Measurements from ENCODE around the gene CMIP. TPM values are rescaled to one million over a fixed set of nuclear protein-coding genes. Genes with fewer than 3 reads are reported as not detected.

Gene CMIP
- total RNA-seq, 3 donors from 2014 or later, result 14.9 to 23.9 (median 17.6) TPM

DNA sequence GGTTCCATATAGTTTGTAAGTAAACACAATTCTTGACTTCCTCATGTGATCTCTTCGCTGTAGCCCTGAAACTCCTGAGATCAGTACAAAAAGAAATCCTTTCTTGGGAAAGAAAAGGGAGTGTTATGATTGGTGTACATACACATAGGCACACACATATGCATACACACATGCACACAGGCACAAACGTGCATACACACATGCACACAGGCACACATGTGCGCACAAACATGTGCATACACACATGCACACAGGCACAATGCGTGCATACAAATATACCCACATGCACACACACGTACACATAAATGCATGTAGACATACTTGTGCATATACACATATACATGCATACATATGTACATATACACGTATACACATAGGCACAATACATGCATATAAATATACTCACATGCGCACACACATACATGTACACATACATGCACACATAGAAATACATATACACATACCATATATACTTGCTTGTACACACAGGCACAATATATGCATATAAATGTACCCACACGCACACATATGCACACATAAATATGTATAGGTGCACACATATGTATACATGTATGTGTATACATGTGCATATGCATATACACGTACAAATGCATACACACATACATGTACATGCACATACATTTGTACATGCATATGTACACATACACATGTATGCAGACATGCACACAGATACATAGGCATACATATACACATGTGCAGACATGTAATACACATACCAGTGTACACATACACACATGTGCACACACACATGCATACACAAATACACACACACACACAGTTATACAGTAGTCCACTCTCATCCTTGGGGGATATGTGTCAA is 26.4 kb downstream of the CMIP start:
- H3K4me3 ChIP-seq, result no peak overlapping the region
- H3K4me1 ChIP-seq, result peaks cover 0 to 7% of the 10 kb centered on the region in 2 donors
- H3K36me3 ChIP-seq, result no peaks in the 10 kb centered on the region
- intact Hi-C loops (cut with DNase I; ENCODE audit: low total_unique reads), result no loop called here
- no peaks in the 10 kb centered on the region for H3K9me3 ChIP-seq
- DNase-seq (ENCODE audit: low spot score in 2 of 2), result no peak
- no peak overlapping the region for H3K27ac ChIP-seq
- no peaks in the 10 kb centered on the region for H3K27me3 ChIP-seq
- no peak for TF ChIP-seq POLR2AphosphoS5 (IDR thresholded peaks at IDR 0.05)
- no peak for TF ChIP-seq POLR2A (IDR thresholded peaks at IDR 0.05)
- TF ChIP-seq, protein P1, sequence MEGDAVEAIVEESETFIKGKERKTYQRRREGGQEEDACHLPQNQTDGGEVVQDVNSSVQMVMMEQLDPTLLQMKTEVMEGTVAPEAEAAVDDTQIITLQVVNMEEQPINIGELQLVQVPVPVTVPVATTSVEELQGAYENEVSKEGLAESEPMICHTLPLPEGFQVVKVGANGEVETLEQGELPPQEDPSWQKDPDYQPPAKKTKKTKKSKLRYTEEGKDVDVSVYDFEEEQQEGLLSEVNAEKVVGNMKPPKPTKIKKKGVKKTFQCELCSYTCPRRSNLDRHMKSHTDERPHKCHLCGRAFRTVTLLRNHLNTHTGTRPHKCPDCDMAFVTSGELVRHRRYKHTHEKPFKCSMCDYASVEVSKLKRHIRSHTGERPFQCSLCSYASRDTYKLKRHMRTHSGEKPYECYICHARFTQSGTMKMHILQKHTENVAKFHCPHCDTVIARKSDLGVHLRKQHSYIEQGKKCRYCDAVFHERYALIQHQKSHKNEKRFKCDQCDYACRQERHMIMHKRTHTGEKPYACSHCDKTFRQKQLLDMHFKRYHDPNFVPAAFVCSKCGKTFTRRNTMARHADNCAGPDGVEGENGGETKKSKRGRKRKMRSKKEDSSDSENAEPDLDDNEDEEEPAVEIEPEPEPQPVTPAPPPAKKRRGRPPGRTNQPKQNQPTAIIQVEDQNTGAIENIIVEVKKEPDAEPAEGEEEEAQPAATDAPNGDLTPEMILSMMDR (IDR thresholded peaks at IDR 0.05), result no peak

DNA sequence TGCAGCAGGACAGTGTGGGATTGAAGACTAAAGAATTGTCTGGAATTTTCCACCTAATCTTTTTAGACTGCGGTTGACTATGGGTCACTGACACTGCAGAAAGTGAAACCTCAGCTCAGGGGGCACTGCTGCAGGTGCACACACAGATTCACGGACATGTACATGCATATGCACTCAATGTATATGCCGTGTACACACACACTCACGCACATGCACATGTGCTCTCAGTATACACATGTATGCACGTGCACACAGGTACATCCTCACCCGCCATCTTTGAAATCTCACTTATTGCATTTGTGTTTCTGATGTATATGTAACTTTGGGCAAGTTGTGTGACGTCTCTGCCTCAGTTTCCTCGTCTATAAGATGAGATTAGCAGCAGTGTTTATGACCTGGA is 27.3 kb downstream of the CMIP start:
- DNase-seq (ENCODE audit: low spot score in 2 of 2), result no peak
- H3K4me3 ChIP-seq, result no peak overlapping the region
- no peak overlapping the region for H3K27ac ChIP-seq
- H3K4me1 ChIP-seq, result peaks cover 0 to 7% of the 10 kb centered on the region in 2 donors
- H3K9me3 ChIP-seq, result no peaks in the 10 kb centered on the region
- H3K27me3 ChIP-seq, result no peaks in the 10 kb centered on the region
- no peak for TF ChIP-seq POLR2A (IDR thresholded peaks at IDR 0.05)
- no peak for TF ChIP-seq POLR2AphosphoS5 (IDR thresholded peaks at IDR 0.05)
- TF ChIP-seq, protein P1 (IDR thresholded peaks at IDR 0.05), result no peak
- intact Hi-C loops (cut with DNase I; ENCODE audit: low total_unique reads), result no loop called here
- H3K36me3 ChIP-seq, result no peaks in the 10 kb centered on the region

DNA sequence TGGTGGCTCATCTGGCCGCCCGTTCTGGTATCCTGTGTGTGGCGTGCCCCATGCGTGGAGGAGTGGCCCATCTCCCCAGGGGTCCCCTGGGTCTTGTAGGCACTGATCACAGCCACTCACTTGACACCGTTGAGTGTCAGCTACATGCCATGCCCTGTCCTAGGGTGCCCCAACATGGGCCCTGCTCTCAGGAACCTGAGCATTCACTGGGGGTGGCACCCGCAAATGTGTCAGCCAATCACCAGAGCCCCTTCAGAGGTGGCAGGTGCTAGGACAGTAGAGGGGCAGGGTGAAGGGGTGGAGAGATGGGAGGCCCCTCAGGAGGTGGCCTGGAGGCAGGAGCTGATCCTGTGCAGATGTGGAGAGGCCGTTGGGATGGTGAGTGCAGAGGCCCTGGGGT is 27.8 kb downstream of the CMIP start:
- Histone ChIP-seq H3K27ac (peak overlapping the region in 1 of 2 donors; percentile 35), H3K27me3 (no peaks in the 10 kb centered on the region), H3K4me1 (peaks cover 0 to 7% of the 10 kb centered on the region in 2 donors), H3K36me3 (no peaks in the 10 kb centered on the region), H3K4me3 (no peak overlapping the region), H3K9me3 (no peaks in the 10 kb centered on the region)
- no peak for DNase-seq (ENCODE audit: low spot score in 2 of 2)
- intact Hi-C loops (cut with DNase I; ENCODE audit: low total_unique reads), result no loop called here
- TF ChIP-seq POLR2A (IDR thresholded peaks at IDR 0.05) (no peak), POLR2AphosphoS5 (IDR thresholded peaks at IDR 0.05) (no peak)
- TF ChIP-seq, protein P1 (IDR thresholded peaks at IDR 0.05), result no peak

DNA sequence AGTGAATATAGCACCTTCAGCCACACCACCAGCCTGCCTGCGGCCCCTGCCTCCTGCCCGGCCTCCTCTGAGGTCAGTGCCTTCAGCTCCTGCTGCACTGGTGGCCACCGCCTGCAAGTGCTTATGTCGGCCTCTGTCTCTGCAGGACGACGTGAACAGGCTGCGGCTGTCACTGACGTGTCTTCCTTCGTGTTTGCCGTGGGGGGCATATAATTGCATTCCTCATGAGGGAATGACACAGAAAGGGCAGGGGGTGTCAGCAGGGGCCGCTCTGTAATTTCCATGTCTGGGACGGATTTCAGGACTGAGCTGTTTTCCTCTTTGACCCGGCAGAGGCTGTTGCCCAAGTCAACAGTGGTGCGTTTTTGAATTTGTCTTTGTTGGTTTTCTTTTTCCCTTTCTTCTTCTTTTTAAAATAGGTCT is 28.5 kb downstream of the CMIP start:
- no peak for TF ChIP-seq POLR2AphosphoS5 (IDR thresholded peaks at IDR 0.05)
- TF ChIP-seq, protein P1 (IDR thresholded peaks at IDR 0.05), result no peak
- TF ChIP-seq POLR2A (IDR thresholded peaks at IDR 0.05), result no peak
- Histone ChIP-seq H3K27ac (peak overlapping the region in 1 of 2 donors; percentile 35), H3K9me3 (no peaks in the 10 kb centered on the region), H3K4me3 (no peak overlapping the region), H3K36me3 (no peaks in the 10 kb centered on the region), H3K4me1 (peaks cover 0 to 7% of the 10 kb centered on the region in 2 donors), H3K27me3 (no peaks in the 10 kb centered on the region)
- no peak for DNase-seq (ENCODE audit: low spot score in 2 of 2)
- intact Hi-C loops (cut with DNase I; ENCODE audit: low total_unique reads), result no loop called here

DNA sequence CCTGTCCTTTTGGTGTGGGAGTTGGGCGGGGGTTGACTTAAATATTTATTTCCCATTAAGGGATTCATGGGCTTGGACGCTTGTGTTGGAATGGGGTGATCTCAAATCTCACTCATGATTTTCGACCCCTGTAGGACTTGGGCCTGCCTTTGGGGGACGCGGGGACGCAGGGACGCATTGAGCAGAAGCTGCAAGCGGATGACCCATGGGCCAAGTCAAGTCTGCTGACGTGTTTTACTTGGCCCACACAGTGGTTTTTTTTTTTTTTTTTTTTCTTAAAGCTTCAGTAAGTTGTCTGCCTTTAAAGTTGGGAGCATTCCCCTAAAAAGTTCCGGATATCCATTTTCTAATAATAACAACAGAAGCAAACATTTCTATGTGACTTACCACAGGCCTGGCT is 28.9 kb downstream of the CMIP start:
- Histone ChIP-seq H3K4me3 (no peak overlapping the region), H3K4me1 (peaks cover 0 to 7% of the 10 kb centered on the region in 2 donors), H3K27ac (peak overlapping the region in 1 of 2 donors; percentile 55), H3K9me3 (no peaks in the 10 kb centered on the region), H3K36me3 (no peaks in the 10 kb centered on the region), H3K27me3 (no peaks in the 10 kb centered on the region)
- DNase-seq (ENCODE audit: low spot score in 2 of 2), result no peak
- intact Hi-C loops (cut with DNase I; ENCODE audit: low total_unique reads), result no loop called here
- TF ChIP-seq POLR2AphosphoS5 (IDR thresholded peaks at IDR 0.05) (no peak), POLR2A (IDR thresholded peaks at IDR 0.05) (no peak)
- TF ChIP-seq, protein P1 (IDR thresholded peaks at IDR 0.05), result no peak
